WERI-Rb-1 (cell line): ENCODE data around the gene PFKL.

Experiments used
- DNase-seq: peaks from one replicate; pipeline ENCODE4 v3.0.0-alpha.2; 2020
- H3K27ac ChIP-seq: fragments of 250-450 bp; sonication (Bioruptor Pico); 2 replicates; pipeline ENCODE4 v1.5.1; 2020; ENCODE audit warnings: mild to moderate bottlenecking, moderate library complexity
- H3K27me3 ChIP-seq: fragments of 250-450 bp; sonication (Bioruptor Pico); 2 replicates; pipeline ENCODE4 v1.5.1; 2021; ENCODE audit warnings: mild to moderate bottlenecking, low read depth, moderate library complexity; ENCODE audit not compliant: insufficient read depth, severe bottlenecking
- H3K36me3 ChIP-seq: fragments of 250-450 bp; sonication (Bioruptor Pico); 2 replicates; pipeline ENCODE4 v1.5.1; 2020; ENCODE audit warnings: mild to moderate bottlenecking, moderate library complexity
- H3K4me3 ChIP-seq: 2 replicates; pipeline ENCODE4 v1.5.1; 2011; ENCODE audit warnings: low read depth, mild to moderate bottlenecking, control low read depth, low read length
- H3K9me3 ChIP-seq: fragments of 250-450 bp; sonication (Bioruptor Pico); 2 replicates; pipeline ENCODE4 v1.5.1; 2021; ENCODE audit warnings: mild to moderate bottlenecking, moderate library complexity; ENCODE audit not compliant: severe bottlenecking
- CTCF ChIP-seq: IDR thresholded peaks from 2 replicates; pipeline ENCODE4 v1.5.1; 2011; ENCODE audit warnings: low read depth, mild to moderate bottlenecking, control low read depth, inconsistent platforms, low read length

PFKL gene

GRCh38 chr21:44291078-44291935 lies 8.5 kb upstream of the PFKL start:
- Histone ChIP-seq H3K4me3 (no peak overlapping the region), H3K27me3 (no peaks in the 10 kb centered on the region), H3K9me3 (no peaks in the 10 kb centered on the region), H3K36me3 (no peaks in the 10 kb centered on the region), H3K27ac (no peak overlapping the region)
- no peak for DNase-seq
- TF ChIP-seq CTCF: no peak

GRCh38 chr21:44291936-44292811 lies 7.7 kb upstream of the PFKL start:
- Histone ChIP-seq H3K9me3 (no peaks in the 10 kb centered on the region), H3K4me3 (no peak overlapping the region), H3K27ac (no peak overlapping the region), H3K36me3 (no peaks in the 10 kb centered on the region), H3K27me3 (no peaks in the 10 kb centered on the region)
- no peak for TF ChIP-seq CTCF
- no peak for DNase-seq

GRCh38 chr21:44292812-44293195 lies 7.0 kb upstream of the PFKL start:
- Histone ChIP-seq H3K4me3 (no peak overlapping the region), H3K36me3 (no peaks in the 10 kb centered on the region), H3K9me3 (no peaks in the 10 kb centered on the region), H3K27me3 (no peaks in the 10 kb centered on the region), H3K27ac (no peak overlapping the region)
- DNase-seq: no peak
- TF ChIP-seq CTCF: no peak

GRCh38 chr21:44293551-44294231 lies 6.2 kb upstream of the PFKL start:
- H3K27me3 ChIP-seq: no peaks in the 10 kb centered on the region
- no peak for TF ChIP-seq CTCF

GRCh38 chr21:44294391-44295162 lies 5.3 kb upstream of the PFKL start:
- H3K9me3 ChIP-seq: no peaks in the 10 kb centered on the region
- no peaks in the 10 kb centered on the region for H3K36me3 ChIP-seq
- TF ChIP-seq CTCF: no peak
- no peak overlapping the region for H3K4me3 ChIP-seq
- no peak overlapping the region for H3K27ac ChIP-seq
- DNase-seq: no peak
- no peaks in the 10 kb centered on the region for H3K27me3 ChIP-seq

More at GRCh38 chr21:44293551-44294231, 6.2 kb upstream of the PFKL start:
- Histone ChIP-seq H3K36me3 (no peaks in the 10 kb centered on the region), H3K9me3 (no peaks in the 10 kb centered on the region), H3K4me3 (no peak overlapping the region), H3K27ac (no peak overlapping the region)
- DNase-seq: no peak
